Activated naive CD8-positive, alpha-beta T cell treated with anti-CD3 and anti-CD28 coated beads, Interleukin-2, amount 10 ng/mL, durations not matched to agents 7 days and 5 days (primary cell): ENCODE results near the gene PRAMEF5. TPM values are rescaled to one million over a fixed set of nuclear protein-coding genes. Genes with fewer than 3 reads are reported as not detected.
"Not testable (repeated sequence)": the region's sequence is repeated elsewhere in the genome, so short reads cannot be mapped to it uniquely, and the experiment has no call there.

Experiments
- ATAC-seq: fragments of 150-1000 bp; cut with Tn5 transposase; one replicate; pipeline ENCODE4 v1.10.0; 2021; ENCODE audit warnings: low read depth, moderate library complexity
- POLR2A ChIA-PET: fragments of 350-600 bp; sonication (Branson Sonifier 250); formaldehyde crosslinking; loops from one replicate; lab custom pipeline; 2021; ENCODE audit warnings: antibody characterized with exemption; lab: Charles Lee
- DNase-seq: peaks from one replicate; pipeline ENCODE4 v3.0.0; 2021
- H3K27ac Mint-ChIP-seq: one replicate; pipeline ENCODE4 v1.8.0; 2022; ENCODE audit warnings: mild to moderate bottlenecking, mixed read lengths
- H3K27me3 Mint-ChIP-seq: one replicate; pipeline ENCODE4 v1.8.0; 2022; ENCODE audit warnings: mild to moderate bottlenecking, moderate library complexity, mixed read lengths
- H3K36me3 Mint-ChIP-seq: one replicate; pipeline ENCODE4 v1.8.0; 2021; ENCODE audit warnings: mild to moderate bottlenecking, mixed read lengths
- H3K4me1 Mint-ChIP-seq: one replicate; pipeline ENCODE4 v1.8.0; 2021; ENCODE audit warnings: mixed read lengths
- H3K4me3 Mint-ChIP-seq: one replicate; pipeline ENCODE4 v1.8.0; 2022; ENCODE audit warnings: mild to moderate bottlenecking, moderate library complexity, mixed read lengths
- H3K9me3 Mint-ChIP-seq: one replicate; pipeline ENCODE4 v1.8.0; 2021; ENCODE audit warnings: mixed read lengths
- total RNA-seq, 2 experiments: library from RNA; stranded (reverse); gene quantifications; one replicate each; pipeline ENCODE4 v1.2.3, GENCODE V29; 2021

PRAMEF5 gene
- not detected for total RNA-seq

DNA sequence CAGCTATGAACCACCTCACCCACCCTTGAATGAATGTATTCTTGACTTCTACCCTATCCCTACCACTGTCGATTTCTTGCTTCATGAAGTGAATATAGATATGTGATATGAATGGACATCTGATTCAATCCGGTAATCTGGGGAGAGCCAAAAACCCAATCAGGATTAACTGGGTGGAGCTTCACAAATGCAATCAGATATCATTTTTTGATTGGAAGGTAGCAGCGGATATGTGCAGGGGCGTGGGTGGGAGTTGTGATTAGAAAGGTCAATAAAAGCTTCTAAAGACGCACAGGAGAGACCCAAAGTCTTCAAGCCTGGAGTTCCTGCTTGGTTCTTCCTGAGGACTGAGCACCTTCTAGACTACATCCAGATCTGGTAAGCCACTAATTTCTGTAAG lies at the start of gene PRAMEF5:
TSS of gene PRAMEF5 (plus strand) at position 301 of the 400 bp plus-strand sequence. CDS start 5,071 bp downstream, outside the sequence.
- H3K9me3 Mint-ChIP-seq, H3K27ac Mint-ChIP-seq, H3K4me3 Mint-ChIP-seq, DNase-seq, ATAC-seq, H3K36me3 Mint-ChIP-seq, H3K4me1 Mint-ChIP-seq, POLR2A ChIA-PET, H3K27me3 Mint-ChIP-seq: not testable (repeated sequence)

DNA sequence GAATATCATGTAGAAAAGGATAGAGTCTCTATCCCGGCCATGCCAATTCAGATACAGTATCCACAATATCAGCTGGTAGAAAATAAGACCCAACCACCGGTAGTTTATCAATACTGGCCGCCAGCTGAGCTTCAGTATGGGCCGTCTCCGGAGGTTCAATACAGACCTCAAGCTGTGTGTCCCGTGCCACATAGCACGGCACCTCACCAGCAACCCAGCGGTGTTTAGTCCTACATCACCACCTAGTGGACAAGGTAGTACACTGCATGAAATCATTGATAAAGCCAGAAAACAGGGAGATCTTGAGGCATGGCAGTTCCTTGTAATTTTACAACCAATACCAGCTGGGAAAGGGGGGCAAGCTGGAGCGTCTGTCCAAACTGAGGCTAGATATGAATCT lies 45.3 kb upstream of the PRAMEF5 start:
- H3K27ac Mint-ChIP-seq, H3K36me3 Mint-ChIP-seq, DNase-seq, POLR2A ChIA-PET, H3K9me3 Mint-ChIP-seq, ATAC-seq, H3K4me3 Mint-ChIP-seq, H3K4me1 Mint-ChIP-seq, H3K27me3 Mint-ChIP-seq: not testable (repeated sequence)

DNA sequence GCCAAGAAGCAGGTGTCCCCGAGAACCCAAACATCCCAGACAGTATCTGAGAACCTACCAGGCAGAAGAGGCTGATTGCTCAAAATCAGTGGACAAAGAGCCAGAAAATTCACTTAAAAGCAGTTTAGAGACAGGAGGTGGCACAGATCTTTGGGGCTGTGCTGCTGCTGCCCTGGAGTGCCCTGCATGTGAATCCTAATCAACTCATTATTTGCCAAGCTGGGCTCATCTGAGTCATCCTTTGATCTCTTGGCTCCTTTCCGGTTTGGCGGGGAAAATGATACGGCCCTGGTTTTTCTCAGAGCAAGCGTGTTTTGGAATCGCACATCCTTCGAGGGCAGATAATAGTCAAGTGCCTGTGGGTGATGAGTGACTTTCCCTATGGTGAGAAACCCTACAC lies 37.4 kb upstream of the PRAMEF5 start:
- H3K4me3 Mint-ChIP-seq, H3K9me3 Mint-ChIP-seq, H3K27ac Mint-ChIP-seq, H3K36me3 Mint-ChIP-seq, H3K27me3 Mint-ChIP-seq, POLR2A ChIA-PET, H3K4me1 Mint-ChIP-seq, DNase-seq, ATAC-seq: not testable (repeated sequence)

DNA sequence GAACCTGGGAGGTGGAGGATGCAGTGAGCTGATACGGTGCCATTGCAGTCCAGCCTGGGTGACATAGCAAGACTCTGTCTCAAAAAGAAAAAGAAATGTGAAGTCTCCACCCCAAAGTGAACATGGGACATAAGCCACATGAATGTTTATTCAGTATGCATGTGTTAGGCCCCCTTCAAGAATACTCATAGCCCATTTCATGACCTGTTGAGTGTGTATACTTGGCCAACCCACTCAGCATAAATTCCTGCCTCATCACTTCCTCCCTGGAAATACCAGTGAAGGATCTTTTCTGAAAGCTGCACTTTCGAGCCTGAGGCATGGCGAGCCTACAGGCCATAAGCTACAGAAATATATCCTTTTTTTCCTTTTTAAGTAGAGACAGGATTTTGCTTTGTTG lies 34.8 kb upstream of the PRAMEF5 start:
- H3K27me3 Mint-ChIP-seq, DNase-seq, H3K9me3 Mint-ChIP-seq, H3K27ac Mint-ChIP-seq, H3K4me3 Mint-ChIP-seq, H3K4me1 Mint-ChIP-seq, H3K36me3 Mint-ChIP-seq, ATAC-seq, POLR2A ChIA-PET: not testable (repeated sequence)

DNA sequence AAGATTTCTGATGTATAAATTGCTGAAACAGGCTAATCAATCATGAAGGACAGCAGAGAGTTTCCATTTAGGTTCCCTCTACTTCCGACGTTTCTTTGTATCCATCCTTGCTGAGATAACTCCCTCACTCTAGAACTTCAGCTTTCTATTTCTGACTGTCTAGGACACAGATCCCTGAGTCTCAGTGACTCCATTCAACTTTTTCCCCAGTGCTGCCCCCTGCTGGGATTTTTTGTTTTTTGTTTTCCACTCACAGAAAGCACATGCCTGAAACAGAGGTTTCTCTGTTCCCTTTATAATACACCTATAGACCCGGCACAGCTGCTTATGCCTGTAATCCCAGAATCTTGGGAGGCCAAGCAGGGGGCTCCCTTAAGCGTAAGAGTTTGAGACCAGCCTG lies 31.2 kb upstream of the PRAMEF5 start:
- H3K27ac Mint-ChIP-seq, H3K4me1 Mint-ChIP-seq, DNase-seq, H3K27me3 Mint-ChIP-seq, H3K36me3 Mint-ChIP-seq, H3K9me3 Mint-ChIP-seq, POLR2A ChIA-PET, H3K4me3 Mint-ChIP-seq, ATAC-seq: not testable (repeated sequence)

DNA sequence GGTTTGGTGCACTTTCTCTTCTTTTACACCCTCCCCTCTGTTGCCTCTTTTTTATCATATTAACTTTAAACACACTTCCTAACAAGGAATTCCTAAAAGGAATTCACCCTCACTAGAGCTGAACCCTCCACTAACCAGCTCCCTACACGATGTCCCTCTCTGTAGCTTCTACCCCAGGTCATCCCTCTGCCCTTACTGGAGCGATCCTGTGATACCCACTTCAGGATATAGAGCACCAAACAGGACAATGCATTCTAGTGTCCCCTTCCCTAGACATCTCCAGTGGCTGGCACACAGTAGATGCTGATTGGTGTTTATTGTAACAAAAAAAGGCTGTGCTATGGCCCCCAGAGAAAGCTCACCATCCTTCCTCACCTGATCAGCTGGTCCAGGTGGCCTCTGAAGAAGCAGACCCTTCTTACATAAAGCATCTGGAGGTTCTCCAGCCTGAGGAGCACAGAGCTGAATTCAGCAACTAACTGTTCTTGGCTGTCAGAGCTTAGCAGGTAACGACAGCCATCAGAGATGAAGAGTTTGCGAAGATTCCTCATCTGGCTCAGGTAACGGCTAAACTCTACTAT lies 29.4 kb upstream of the PRAMEF5 start:
- Mint-ChIP-seq H3K4me3 (no peak overlapping the region), H3K9me3 (no peaks in the 10 kb centered on the region), H3K36me3 (no peaks in the 10 kb centered on the region), H3K4me1 (no peaks in the 10 kb centered on the region), H3K27me3 (no peaks in the 10 kb centered on the region), H3K27ac (no peak overlapping the region)
- ATAC-seq (no peak), DNase-seq (no peak)
- POLR2A ChIA-PET: no interaction called here

DNA sequence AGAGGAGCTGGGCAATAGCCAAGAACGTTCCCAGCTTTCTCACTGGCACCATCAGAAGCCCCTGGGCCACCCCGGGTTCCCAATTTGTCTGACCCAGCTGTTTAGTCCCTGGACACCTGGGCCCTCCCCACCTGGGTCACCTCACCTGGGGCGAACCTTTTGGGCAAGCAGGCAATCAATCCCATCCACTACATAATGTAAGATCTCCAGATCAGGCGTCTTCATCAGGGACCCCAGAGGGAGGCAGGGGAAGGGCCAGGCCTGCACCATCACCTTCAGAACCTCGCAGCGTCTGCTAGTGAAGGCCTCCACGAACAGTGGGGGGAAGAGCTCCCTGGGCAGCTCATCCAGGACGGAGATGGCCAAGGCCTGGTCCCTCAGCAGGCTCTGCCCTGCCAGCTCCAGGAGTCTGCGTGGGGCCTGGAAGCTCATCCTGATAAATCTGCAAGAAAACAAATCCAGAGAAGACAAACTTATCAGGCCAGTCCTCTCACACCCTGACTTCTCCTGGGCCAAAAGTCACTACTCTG lies 28.3 kb upstream of the PRAMEF5 start, which contains the start of gene PRAMEF18:
TSS of gene PRAMEF18 (minus strand) at position 480 of the 530 bp plus-strand sequence. CDS start at position 432, 48 bp downstream.
- DNase-seq, H3K9me3 Mint-ChIP-seq, H3K4me3 Mint-ChIP-seq, H3K36me3 Mint-ChIP-seq, H3K27me3 Mint-ChIP-seq, H3K4me1 Mint-ChIP-seq, H3K27ac Mint-ChIP-seq, POLR2A ChIA-PET, ATAC-seq: not testable (repeated sequence)

DNA sequence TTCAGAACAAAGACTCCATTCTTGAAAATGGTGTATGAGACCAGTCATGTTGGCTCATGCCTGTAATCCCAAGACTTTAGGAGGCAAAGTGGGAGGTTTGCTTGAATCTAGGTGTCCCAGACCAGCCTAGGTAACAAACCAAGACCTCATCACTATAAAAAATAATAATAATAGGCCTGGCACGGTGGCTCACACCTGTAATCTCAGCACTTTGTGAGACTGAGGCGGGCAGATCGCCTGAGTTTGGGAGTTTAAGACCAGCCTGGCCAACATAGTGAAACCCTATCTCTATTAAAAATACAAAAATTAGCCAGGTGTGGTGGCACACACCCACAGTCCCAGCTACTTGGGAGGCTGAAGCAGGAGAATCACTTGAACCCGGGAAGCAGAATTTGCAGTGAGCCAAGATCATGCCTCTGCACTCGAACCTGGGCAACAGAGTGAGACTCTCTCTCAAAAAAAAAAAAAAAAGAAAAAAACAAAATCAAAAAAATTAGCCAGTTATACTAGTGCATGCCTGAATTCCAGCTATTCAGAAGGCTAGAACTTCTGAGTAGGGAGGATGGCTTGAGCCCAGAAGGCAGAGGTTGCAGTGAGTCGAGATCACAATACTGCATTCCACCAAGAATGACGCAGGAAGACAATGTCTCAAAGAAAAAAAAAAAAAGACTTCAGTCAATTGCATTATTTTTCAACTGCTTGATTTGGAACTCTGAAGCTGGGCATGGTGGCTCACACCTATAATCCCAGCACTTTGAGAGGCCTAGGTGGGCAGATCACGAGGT lies 26.5 kb upstream of the PRAMEF5 start:
- not testable (repeated sequence) for H3K36me3 Mint-ChIP-seq, H3K9me3 Mint-ChIP-seq, ATAC-seq, H3K27me3 Mint-ChIP-seq, H3K4me1 Mint-ChIP-seq, H3K27ac Mint-ChIP-seq, DNase-seq, H3K4me3 Mint-ChIP-seq
- POLR2A ChIA-PET: interaction anchor here (0.7 kb wide), 1 partner anchor 251 kb away, joined by 4 read pairs; no protein-coding TSS in a partner anchor

DNA sequence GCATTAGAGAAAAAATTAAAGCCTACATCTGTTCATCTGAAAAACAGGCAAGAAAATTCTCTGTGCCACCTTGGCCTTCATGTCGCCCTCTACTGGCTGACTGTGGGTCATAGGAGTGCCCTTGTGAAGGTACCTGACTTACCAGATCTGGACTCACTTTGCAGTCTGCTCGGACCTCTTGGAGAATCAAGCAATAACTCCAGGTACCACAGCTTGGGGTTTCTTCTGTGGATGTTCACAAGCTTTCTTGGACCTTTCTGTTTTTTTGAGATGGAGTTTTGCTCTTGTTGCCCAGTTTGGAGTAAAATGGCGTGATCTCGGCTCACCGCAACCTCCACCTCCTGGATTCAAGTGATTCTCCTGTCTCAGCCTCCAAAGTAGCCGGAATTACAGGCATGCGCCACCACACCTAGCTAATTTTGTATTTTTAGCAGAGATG lies 25.6 kb upstream of the PRAMEF5 start:
- no peak for DNase-seq
- no peaks in the 10 kb centered on the region for H3K4me1 Mint-ChIP-seq
- no peak overlapping the region for H3K4me3 Mint-ChIP-seq
- no peak overlapping the region for H3K27ac Mint-ChIP-seq
- POLR2A ChIA-PET: no interaction called here
- no peaks in the 10 kb centered on the region for H3K9me3 Mint-ChIP-seq
- no peaks in the 10 kb centered on the region for H3K27me3 Mint-ChIP-seq
- no peaks in the 10 kb centered on the region for H3K36me3 Mint-ChIP-seq
- ATAC-seq: no peak

DNA sequence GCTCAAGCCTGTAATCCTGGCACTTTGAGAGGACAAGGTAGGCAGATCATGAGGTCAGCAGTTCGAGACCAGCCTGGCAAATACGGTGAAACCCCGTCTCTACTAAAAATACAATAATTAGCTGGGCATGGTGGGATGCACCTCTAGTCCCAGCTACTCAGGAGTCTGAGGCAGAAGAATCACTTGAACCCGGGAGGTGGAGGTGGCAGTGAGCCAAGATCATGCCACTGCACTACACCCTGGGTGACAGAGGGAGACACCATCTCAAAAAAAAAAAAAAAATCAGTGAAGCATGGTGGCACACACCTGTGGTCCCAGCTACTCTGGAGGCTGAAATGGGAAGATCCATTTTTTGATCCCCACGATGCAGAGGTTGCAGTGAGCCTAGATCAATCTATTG lies 23.9 kb upstream of the PRAMEF5 start:
- not testable (repeated sequence) for H3K4me3 Mint-ChIP-seq, H3K4me1 Mint-ChIP-seq, DNase-seq, ATAC-seq, H3K36me3 Mint-ChIP-seq, H3K27ac Mint-ChIP-seq, H3K9me3 Mint-ChIP-seq, H3K27me3 Mint-ChIP-seq
- POLR2A ChIA-PET: interaction anchor here (0.7 kb wide), 1 partner anchor 167 kb away, joined by 6 read pairs; no protein-coding TSS in a partner anchor

DNA sequence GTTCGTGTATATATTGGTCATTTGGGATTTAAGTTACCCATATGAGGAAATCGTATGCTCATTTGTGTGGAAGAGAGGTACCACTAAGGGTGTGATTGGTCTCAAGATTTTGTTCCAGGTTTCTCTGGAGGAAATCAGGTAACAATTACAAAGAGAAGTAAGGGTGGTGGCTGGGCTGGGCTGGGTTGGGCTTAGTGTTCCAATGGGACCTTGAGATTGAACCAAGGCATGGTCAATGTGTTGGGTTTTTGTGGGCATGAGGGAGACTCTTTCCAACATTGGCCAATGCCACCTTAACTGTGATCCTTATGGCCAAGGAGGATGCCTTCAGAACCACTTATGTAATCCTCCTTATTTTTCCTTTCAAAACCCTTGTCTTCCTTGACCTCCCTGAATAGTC lies 23.4 kb upstream of the PRAMEF5 start:
- H3K4me1 Mint-ChIP-seq, ATAC-seq, H3K9me3 Mint-ChIP-seq, H3K36me3 Mint-ChIP-seq, POLR2A ChIA-PET, DNase-seq, H3K4me3 Mint-ChIP-seq, H3K27me3 Mint-ChIP-seq, H3K27ac Mint-ChIP-seq: not testable (repeated sequence)

DNA sequence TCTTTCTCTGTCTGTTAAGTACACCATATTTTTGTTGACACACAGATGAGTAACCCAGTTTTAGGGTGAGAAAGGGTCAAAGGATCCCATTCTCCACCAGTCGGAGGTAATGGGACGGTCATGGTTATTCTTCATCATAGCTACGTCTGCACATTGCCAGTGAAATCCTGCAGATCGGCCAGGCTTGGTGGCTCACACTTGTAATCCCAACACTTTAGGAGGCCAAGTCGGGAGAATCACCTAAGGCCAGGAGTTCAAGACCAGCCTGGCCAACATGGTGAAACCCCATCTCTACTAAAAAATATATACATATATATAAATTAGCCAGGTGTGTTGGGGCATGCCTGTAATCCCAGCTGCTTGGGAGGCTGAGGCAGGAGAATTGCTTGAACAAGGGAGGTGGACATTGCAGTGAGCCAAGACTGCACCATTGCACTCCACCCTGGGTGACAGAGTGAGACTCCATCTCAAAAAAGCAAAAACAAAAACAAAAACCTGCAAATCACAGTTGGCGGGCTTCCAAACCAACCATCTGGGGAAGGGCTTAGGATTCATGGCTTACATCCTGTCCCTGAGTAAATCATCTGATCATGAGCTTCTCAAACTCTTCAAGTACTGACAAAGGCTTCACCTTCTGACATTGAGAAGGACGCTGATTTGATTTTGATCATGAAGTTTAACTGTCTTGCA lies 22.8 kb upstream of the PRAMEF5 start:
- not testable (repeated sequence) for H3K4me3 Mint-ChIP-seq

DNA sequence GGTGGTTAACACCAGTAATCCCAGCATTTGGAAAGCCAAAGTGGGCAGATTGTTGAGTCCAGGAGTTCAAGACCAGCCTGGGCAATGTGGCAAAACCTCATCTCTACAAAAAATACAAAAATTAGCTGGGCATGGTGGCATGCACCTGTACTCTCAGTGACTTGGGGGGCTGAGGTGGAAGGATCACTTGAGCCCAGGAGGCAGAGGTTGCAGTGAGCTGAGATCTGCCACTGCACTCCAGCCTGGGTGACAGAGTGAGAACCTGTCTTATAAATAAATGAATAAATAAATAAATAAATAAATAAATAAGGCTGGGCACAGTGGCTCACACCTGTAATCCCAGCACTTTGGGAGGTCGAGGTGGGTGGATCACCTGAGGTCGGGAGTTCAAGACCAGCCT lies 21.9 kb upstream of the PRAMEF5 start:
- H3K4me3 Mint-ChIP-seq, H3K9me3 Mint-ChIP-seq, H3K27ac Mint-ChIP-seq, POLR2A ChIA-PET, H3K27me3 Mint-ChIP-seq, ATAC-seq, H3K4me1 Mint-ChIP-seq, H3K36me3 Mint-ChIP-seq, DNase-seq: not testable (repeated sequence)

More for the DNA sequence above, 22.8 kb upstream of the PRAMEF5 start:
- POLR2A ChIA-PET, H3K36me3 Mint-ChIP-seq, H3K4me1 Mint-ChIP-seq, H3K27ac Mint-ChIP-seq, H3K9me3 Mint-ChIP-seq, DNase-seq, ATAC-seq, H3K27me3 Mint-ChIP-seq: not testable (repeated sequence)
